GM12878 (cell line): ENCODE measurements around the gene CLMP. TPM values are rescaled to one million over a fixed set of nuclear protein-coding genes. Genes with fewer than 3 reads are reported as not detected.

Experiments
- ATAC-seq: fragments of 200-7000 bp; cut with Tn5 transposase; 3 replicates; pipeline ENCODE4 v1.9.1; 2020; ENCODE audit warnings: mild to moderate bottlenecking, moderate library complexity
- BruUV-seq: library from RNA; stranded (reverse); fragments of 400-500 nt; replicated peaks from 2 replicates; lab custom pipeline; 2021; lab: Mats Ljungman, UMichigan
- CTCF ChIA-PET: fragments of 300-600 bp; sonication (Branson Sonifier 250); formaldehyde crosslinking; extraction: SDS; loops from one replicate; lab custom pipeline; 2021; ENCODE audit warnings: inconsistent platforms; lab: Yijun Ruan, JAX
- POLR2A ChIA-PET: fragments of 350-600 bp; formaldehyde crosslinking; extraction: SDS; loops from one replicate; lab custom pipeline; 2021; ENCODE audit warnings: inconsistent platforms; lab: Charles Lee
- RAD21 ChIA-PET: fragments of 300-600 bp; sonication (Branson Sonifier 250); formaldehyde crosslinking; loops from one replicate; lab custom pipeline; 2023; ENCODE audit warnings: antibody characterized with exemption; ENCODE audit not compliant: unreplicated experiment; lab: Charles Lee
- SMC1A ChIA-PET: fragments of 300-600 bp; sonication (Branson Sonifier 250); formaldehyde crosslinking; loops from one replicate; lab custom pipeline; 2023; ENCODE audit not compliant: unreplicated experiment, uncharacterized antibody; lab: Charles Lee
- DNase-seq: peaks from one replicate; pipeline ENCODE4 v3.0.0-alpha.2; 2011; ENCODE audit warnings: low read depth, low spot score
- FAIRE-seq: peaks from 3 replicates; lab custom pipeline; 2011; peaks lifted over from hg19 to GRCh38; lab: Jason Lieb, UNC
- H2AFZ ChIP-seq: 2 replicates; pipeline ENCODE4 v1.6.0; 2011; ENCODE audit warnings: low read depth, low read length, control low read depth; ENCODE audit not compliant: control insufficient read depth
- H3K27ac ChIP-seq: 2 replicates; pipeline ENCODE4 v1.5.1; 2011; ENCODE audit warnings: control low read depth; ENCODE audit not compliant: control insufficient read depth, insufficient read depth
- H3K27me3 ChIP-seq, 2 experiments: replicated peaks in 1 of 2; 2 replicates each; pipeline versions ENCODE4 v1.6.0 to v1.6.1; 2011; ENCODE audit warnings: low read length in 1 of 2; ENCODE audit not compliant: control insufficient read depth in 2 of 2, insufficient read depth in 2 of 2
- H3K36me3 ChIP-seq, 2 experiments: 2 replicates each; pipeline ENCODE4 v1.5.1; 2011; ENCODE audit warnings: low read length in 1 of 2; ENCODE audit not compliant: control insufficient read depth in 2 of 2, insufficient read depth in 2 of 2
- H3K4me1 ChIP-seq: 2 replicates; pipeline ENCODE4 v1.6.1; 2011; ENCODE audit warnings: mild to moderate bottlenecking, low read length, moderate library complexity, mixed read lengths; ENCODE audit not compliant: control insufficient read depth, insufficient read depth
- H3K4me2 ChIP-seq: 2 replicates; pipeline ENCODE4 v1.6.0; 2011; ENCODE audit warnings: control low read depth; ENCODE audit not compliant: control insufficient read depth, insufficient read depth
- H3K4me3 ChIP-seq: fragments of 200-600 bp; sonication (generic); 2 replicates; pipeline ENCODE4 v1.5.1; 2016
- H3K79me2 ChIP-seq: 2 replicates; pipeline ENCODE4 v1.6.0; 2011; ENCODE audit warnings: low read length; ENCODE audit not compliant: control insufficient read depth, insufficient read depth
- H3K9ac ChIP-seq: 2 replicates; pipeline ENCODE4 v1.8.0; 2011; ENCODE audit warnings: low read length, control low read depth, mixed read lengths; ENCODE audit not compliant: control insufficient read depth, insufficient read depth
- H3K9me3 ChIP-seq: replicated peaks from 3 replicates; pipeline ENCODE4 v1.5.1; 2011; ENCODE audit warnings: mild to moderate bottlenecking, low read length; ENCODE audit not compliant: control insufficient read depth, insufficient read depth
- H4K20me1 ChIP-seq: 2 replicates; pipeline ENCODE4 v1.6.0; 2011; ENCODE audit not compliant: control insufficient read depth, insufficient read depth
- BHLHE40 ChIP-seq, 2 experiments: fragments of 450-650 bp in 1 of 2; IDR thresholded peaks; 2 replicates each; pipeline ENCODE4 v1.6.1; 2011 to 2017; ENCODE audit warnings: low read depth in 2 of 2, borderline replicate concordance in 1 of 2, improper control_type of control experiment in 1 of 2, low read length in 1 of 2, mild to moderate bottlenecking in 1 of 2
- BMI1 ChIP-seq: fragments of 450-650 bp; IDR thresholded peaks from 2 replicates; pipeline ENCODE4 v1.6.1; 2016; ENCODE audit warnings: mild to moderate bottlenecking, moderate library complexity, borderline replicate concordance
- GATAD2B ChIP-seq: fragments of 450-650 bp; conservative IDR thresholded peaks from 2 replicates; pipeline ENCODE4 v1.6.1; 2017; ENCODE audit warnings: low read depth, mild to moderate bottlenecking, moderate library complexity
- NFXL1 ChIP-seq: fragments of 450-650 bp; IDR thresholded peaks from 2 replicates; pipeline ENCODE4 v1.6.1; 2017; ENCODE audit warnings: antibody characterized with exemption, mild to moderate bottlenecking, borderline replicate concordance
- NFYB ChIP-seq: IDR thresholded peaks from 2 replicates; pipeline ENCODE4 v1.6.1; 2011; ENCODE audit warnings: low read depth, mild to moderate bottlenecking, low read length, improper control_type of control experiment, moderate library complexity; ENCODE audit not compliant: insufficient read depth
- RCOR1 ChIP-seq: conservative IDR thresholded peaks from 2 replicates; pipeline ENCODE4 v1.6.1; 2012; ENCODE audit warnings: low read depth, low read length, improper control_type of control experiment
- SREBF2 ChIP-seq: IDR thresholded peaks from 2 replicates; pipeline ENCODE4 v1.6.1; 2012; ENCODE audit warnings: mild to moderate bottlenecking, low read length
- TCF7 ChIP-seq: IDR thresholded peaks from 2 replicates; pipeline ENCODE4 v1.6.1; 2014; ENCODE audit warnings: antibody characterized with exemption, borderline replicate concordance
- ZNF274 ChIP-seq: IDR thresholded peaks from one replicate; pipeline ENCODE4 v1.8.0; 2011; ENCODE audit not compliant: insufficient read length, insufficient read depth
- WGBS: methylation state at CpG from one replicate; pipeline ENCODE4 v1.1.6; 2016; ENCODE audit warnings: low lambda C conversion rate; ENCODE audit not compliant: insufficient replicate concordance, insufficient coverage; ENCODE audit errors: missing lambda C conversion rate; 5-methylcytosine and 5-hydroxymethylcytosine counted together
- in situ Hi-C: fragments of 300-500 bp; cut with MboI; formaldehyde crosslinking; loops from 9 replicates; pipeline ENCODE4 v1.14.3; 2018; ENCODE audit warnings: mixed read lengths
- intact Hi-C: fragments of 100-400 bp; cut with micrococcal nuclease; formaldehyde crosslinking; loops from one replicate; pipeline ENCODE4 v1.14.2; 2022; ENCODE audit not compliant: unreplicated experiment
- polyA plus RNA-seq, 11 experiments: library from polyadenylated mRNA; depleted of rRNA in 4 of 11; unstranded in 6 of 11; stranded (reverse) in 5 of 11; fragments of >200 nt; fragmentation: Nextera tagmentation in 4 of 11; fragmentation: Illumina TruSeq in 1 of 11; extraction: Ambion mirVana in 4 of 11; extraction: Trizol in 1 of 11; gene quantifications; 1 replicate in 1 of 11; 2 replicates in 10 of 11; pipeline versions ENCODE4 v1.2.1 to v1.2.3, GENCODE V29; 2011 to 2016; ENCODE audit warnings: inconsistent platforms in 2 of 11, missing spikeins in 2 of 11, low read depth in 1 of 11
- total RNA-seq, 4 experiments: library from RNA; depleted of rRNA in 3 of 4; stranded (reverse); fragments of >200 nt in 3 of 4; fragmentation: Illumina TruSeq in 1 of 4; extraction: Trizol in 1 of 4; gene quantifications; 2 replicates each; pipeline versions ENCODE4 v1.2.1 to v1.2.3, GENCODE V29; 2013 to 2021

The CLMP gene
- total and polyA plus RNA-seq, 10 of the 15 experiments (the other 5 are each of a cell fraction or from before 2014, with no cell fraction given): 0.01 to 0.71 (median 0.20) TPM; not detected in 4

DNA sequence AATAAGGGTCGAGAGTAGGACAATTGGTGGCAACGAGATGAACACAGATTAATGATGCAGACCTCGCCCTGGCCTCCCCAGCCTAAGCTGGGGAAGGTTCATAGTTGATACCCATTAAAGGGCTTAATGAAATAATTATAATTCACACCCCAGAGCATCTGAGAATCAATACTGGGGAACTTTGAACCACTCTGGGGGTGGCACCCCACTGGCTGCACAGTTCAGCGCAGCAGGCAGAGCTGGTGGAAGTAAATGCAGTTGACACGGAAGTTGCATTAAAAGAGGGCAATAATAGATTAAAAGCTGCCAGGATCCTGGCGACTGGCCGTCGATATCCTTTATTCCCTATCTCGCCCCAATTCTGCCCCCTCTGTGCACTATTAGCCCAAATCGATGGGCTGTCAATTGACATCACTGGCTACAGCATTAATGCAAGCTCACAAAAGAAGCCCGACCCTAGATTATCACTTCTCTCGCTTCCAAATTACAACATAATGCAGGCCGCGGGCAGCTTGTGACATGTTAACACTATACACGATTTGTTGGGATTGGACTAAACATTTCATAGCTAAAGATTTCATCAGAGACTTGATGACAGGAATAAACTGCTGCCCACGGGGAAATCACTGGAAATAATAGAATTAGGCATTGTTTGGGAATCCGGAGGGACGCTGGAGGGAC, 147.6 kb downstream of the CLMP start (continued):
- no peak for TF ChIP-seq GATAD2B

DNA sequence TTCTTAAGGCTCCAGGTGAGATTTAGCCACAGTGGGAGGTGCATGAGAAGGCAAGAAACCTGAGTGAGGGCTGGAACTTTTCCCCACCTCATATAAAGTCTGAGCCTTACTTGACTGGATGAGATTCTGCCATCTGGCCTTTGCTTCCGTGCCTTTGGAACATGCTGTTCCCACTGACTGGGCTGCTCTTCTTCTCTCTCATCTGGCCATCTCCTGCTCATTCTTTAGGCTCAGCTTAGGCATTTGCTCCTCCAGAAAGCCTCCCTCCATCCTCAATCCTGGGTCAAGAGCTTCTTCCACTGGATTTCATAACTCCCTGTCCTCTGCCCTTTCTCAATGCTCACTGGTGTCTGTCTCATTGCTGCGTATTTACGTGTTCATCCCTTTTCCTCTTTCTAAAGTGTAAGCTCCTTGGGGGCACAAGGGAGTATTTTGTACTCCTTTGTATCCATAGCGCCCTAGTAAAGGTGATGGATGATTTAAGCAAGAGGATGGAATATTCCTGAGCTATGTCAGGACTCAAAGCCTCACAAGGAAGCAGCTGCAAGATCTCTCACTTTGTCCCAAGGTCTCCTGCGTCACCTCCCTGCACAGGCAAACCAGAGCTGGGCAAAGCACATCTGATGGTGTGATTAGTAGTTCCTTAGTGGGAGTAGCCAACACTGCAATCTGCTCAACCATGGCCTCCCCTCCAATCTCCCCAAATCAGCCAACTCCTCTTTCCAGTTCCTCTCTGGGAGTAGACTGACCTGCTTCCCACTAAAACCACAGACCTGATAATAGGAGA, 148.4 kb downstream of the CLMP start:
- RAD21 ChIA-PET: interaction anchor here (0.7 kb wide), 1 partner anchor 10 kb away, joined by 3 read pairs; no protein-coding TSS in a partner anchor
- CTCF ChIA-PET: interaction anchor here (0.7 to 4.7 kb wide), 9 partner anchors 8 to 544 kb away, joined by 3 to 54 read pairs (median 6); no protein-coding TSS in a partner anchor
- no peaks in the 10 kb centered on the region for H3K27me3 ChIP-seq
- H3K4me3 ChIP-seq: no peak overlapping the region
- FAIRE-seq (no peak), ATAC-seq (0 out of 3 replicates have a peak, but pooled peaks have one; percentile 16)
- no peaks in the 10 kb centered on the region for H3K9me3 ChIP-seq
- H3K27ac ChIP-seq: no peak overlapping the region
- intact Hi-C loops: no loop called here
- no peak overlapping the region for H3K4me2 ChIP-seq
- BruUV-seq: no TSS peak
- POLR2A ChIA-PET: no interaction called here
- H2AFZ ChIP-seq: no peak overlapping the region
- H3K36me3 ChIP-seq: no peaks in the 10 kb centered on the region
- in situ Hi-C loops: no loop called here
- H4K20me1 ChIP-seq: no peaks in the 10 kb centered on the region
- no peaks in the 10 kb centered on the region for H3K4me1 ChIP-seq
- WGBS: 65% methylated on average over 5 of the region's 5 CpGs
- TF ChIP-seq NFXL1: no peak
- TF ChIP-seq RCOR1: no peak
- no peak for TF ChIP-seq BMI1
- no peak for TF ChIP-seq SREBF2
- TF ChIP-seq BHLHE40 (IDR thresholded peaks at IDR 0.05; ENCODE audit: borderline replicate concordance in 1 of 2, low read depth in 2 of 2, low read length in 1 of 2): no peak
- no peak for TF ChIP-seq NFYB
- no peak for TF ChIP-seq TCF7
- TF ChIP-seq ZNF274: no peak
- TF ChIP-seq, all 136 proteins: peak for 0
- no peak overlapping the region for H3K9ac ChIP-seq
- no peak for DNase-seq
- no peaks in the 10 kb centered on the region for H3K79me2 ChIP-seq
- SMC1A ChIA-PET: interaction anchor here (0.8 to 2.8 kb wide), 9 partner anchors 8 to 362 kb away, joined by 3 to 12 read pairs (median 4); no protein-coding TSS in a partner anchor
